K562 (cell line): ENCODE measurements around the gene GPRIN1. TPM values are rescaled to one million over a fixed set of nuclear protein-coding genes. Genes with fewer than 3 reads are reported as not detected.

Experiments
- ATAC-seq: fragments of 200-7000 bp; cut with Tn5 transposase; 3 replicates; pipeline ENCODE4 v1.9.1; 2020; ENCODE audit warnings: moderate library complexity
- BruUV-seq: library from RNA; stranded (reverse); fragments of 400-500 nt; replicated peaks from 2 replicates; lab custom pipeline; 2021; lab: Mats Ljungman, UMichigan
- CTCF ChIA-PET: fragments of 300-600 bp; formaldehyde crosslinking; extraction: SDS; loops from one replicate; lab custom pipeline; 2021; ENCODE audit warnings: low intra/inter-chr PET ratio; lab: Yijun Ruan, JAX
- POLR2A ChIA-PET: fragments of 300-600, 350-650 bp; sonication (Branson Sonifier 250); formaldehyde crosslinking; extraction: SDS; loops from one replicate; lab custom pipeline; 2021; ENCODE audit warnings: antibody characterized with exemption, inconsistent platforms; lab: Yijun Ruan, JAX
- DNase-seq, 4 experiments: peaks; one replicate each; pipeline versions ENCODE4 v3.0.0 to v3.0.0-alpha.2; 2011 to 2018; ENCODE audit warnings: low spot score in 3 of 4, mixed read lengths in 3 of 4; ENCODE audit errors: extremely low read depth in 1 of 4
- FAIRE-seq: peaks from 2 replicates; lab custom pipeline; 2011; peaks lifted over from hg19 to GRCh38; lab: Jason Lieb, UNC
- H2AFZ ChIP-seq: 2 replicates; pipeline ENCODE4 v1.6.0; 2011; ENCODE audit warnings: low read depth, low read length, control low read depth, inconsistent platforms
- H3K27ac ChIP-seq: fragments of 200-600 bp; 3 replicates; pipeline ENCODE4 v1.8.0; 2011; ENCODE audit warnings: low read depth, mild to moderate bottlenecking, control low read depth, inconsistent platforms, low read length, moderate library complexity, mixed read lengths; ENCODE audit errors: extremely low read depth
- H3K27me3 ChIP-seq, 2 experiments: fragments of 300-600 bp in 1 of 2; 2 replicates in 1 of 2; 3 replicates in 1 of 2; pipeline versions ENCODE4 v1.6.0 to v1.8.0; 2011; ENCODE audit warnings: inconsistent platforms in 2 of 2, low read length in 2 of 2, mild to moderate bottlenecking in 1 of 2, mixed read lengths in 1 of 2, moderate library complexity in 1 of 2; ENCODE audit not compliant: control insufficient read depth in 2 of 2, insufficient read depth in 2 of 2
- H3K36me3 ChIP-seq: fragments of 300-600 bp; 3 replicates; pipeline ENCODE4 v1.8.0; 2011; ENCODE audit warnings: mild to moderate bottlenecking, low read length, inconsistent platforms; ENCODE audit not compliant: control insufficient read depth, insufficient read depth
- H3K4me1 ChIP-seq, 2 experiments: fragments of 200-600 bp in 1 of 2; replicated peaks in 1 of 2; 2 replicates in 1 of 2; 3 replicates in 1 of 2; pipeline versions ENCODE4 v1.5.1 to v1.8.0; 2011; ENCODE audit warnings: inconsistent platforms in 2 of 2, low read length in 2 of 2, mild to moderate bottlenecking in 1 of 2, mixed read lengths in 1 of 2, moderate library complexity in 1 of 2; ENCODE audit not compliant: control insufficient read depth in 2 of 2, insufficient read depth in 2 of 2
- H3K4me2 ChIP-seq: 2 replicates; pipeline ENCODE4 v1.6.1; 2011; ENCODE audit warnings: low read length, control low read depth, inconsistent platforms, mixed read lengths; ENCODE audit not compliant: insufficient read depth
- H3K4me3 ChIP-seq: fragments of 200-600 bp; sonication (generic), shearing (Covaris generic); 2 replicates; pipeline ENCODE4 v1.5.1; 2016; ENCODE audit warnings: control low read depth, inconsistent platforms
- H3K79me2 ChIP-seq: fragments of 200-600 bp; 3 replicates; pipeline ENCODE4 v1.8.0; 2011; ENCODE audit warnings: low read length, inconsistent platforms; ENCODE audit not compliant: control insufficient read depth, insufficient read depth
- H3K9ac ChIP-seq, 2 experiments: 2 replicates each; pipeline versions ENCODE4 v1.6.0 to v1.6.1; 2011; ENCODE audit warnings: low read depth in 2 of 2, low read length in 2 of 2, control low read depth in 1 of 2, inconsistent platforms in 1 of 2, mild to moderate bottlenecking in 1 of 2, mixed read lengths in 1 of 2; ENCODE audit not compliant: insufficient read depth in 1 of 2
- H3K9me1 ChIP-seq: one replicate; pipeline ENCODE4 v1.6.0; 2011; ENCODE audit warnings: inconsistent platforms, mild to moderate bottlenecking, low read length, moderate library complexity; ENCODE audit not compliant: control insufficient read depth, insufficient read depth
- H3K9me3 ChIP-seq: replicated peaks from 2 replicates; pipeline ENCODE4 v1.5.1; 2011; ENCODE audit warnings: low read depth, low read length, inconsistent platforms; ENCODE audit not compliant: control insufficient read depth, insufficient read depth
- H4K20me1 ChIP-seq: replicated peaks from 2 replicates; pipeline ENCODE4 v1.6.1; 2011; ENCODE audit warnings: low read length, inconsistent platforms, mixed read lengths; ENCODE audit not compliant: control insufficient read depth, insufficient read depth
- BDP1 ChIP-seq: IDR thresholded peaks from 3 replicates; pipeline ENCODE4 v1.6.1; 2011; ENCODE audit not compliant: insufficient read length, insufficient read depth
- MEF2A ChIP-seq: IDR thresholded peaks from 2 replicates; pipeline ENCODE4 v1.6.1; 2011; ENCODE audit warnings: low read depth, mild to moderate bottlenecking, low read length, moderate library complexity; ENCODE audit not compliant: control insufficient read depth
- POLR3G ChIP-seq: IDR thresholded peaks from 2 replicates; pipeline ENCODE4 v1.6.1; 2011; ENCODE audit not compliant: insufficient read length, insufficient replicate concordance; ENCODE audit errors: extremely low read depth
- TFAP4 ChIP-seq: sonication (generic); formaldehyde crosslinking; IDR thresholded peaks from 2 replicates; pipeline ENCODE4 v1.8.0; 2022; ENCODE audit warnings: missing genetic modification reagents, mild to moderate bottlenecking, moderate library complexity, borderline replicate concordance
- VEZF1 ChIP-seq: fragments of 200-800 bp; sonication (Bioruptor generic); IDR thresholded peaks from 2 replicates; pipeline ENCODE4 v1.6.1; 2017; ENCODE audit warnings: missing genetic modification characterization, missing compliant biosample characterization
- WGBS: fragments of 100-300 bp; shearing (Covaris generic); methylation state at CpG from one replicate; pipeline ENCODE4 v1.1.6; 2016; ENCODE audit warnings: low coverage, mixed read lengths; ENCODE audit not compliant: insufficient coverage; ENCODE audit errors: missing lambda C conversion rate; 5-methylcytosine and 5-hydroxymethylcytosine counted together
- in situ Hi-C: fragments of 300-500 bp; cut with MboI; formaldehyde crosslinking; loops from 4 replicates; pipeline ENCODE4 v1.15.0; 2018; ENCODE audit warnings: inconsistent platforms, mixed read lengths
- intact Hi-C: fragments of 100-400 bp; cut with micrococcal nuclease; formaldehyde crosslinking; loops from 2 replicates; pipeline ENCODE4 v1.14.2; 2022
- polyA plus RNA-seq, 8 experiments: library from polyadenylated mRNA; depleted of rRNA in 4 of 8; stranded (reverse) in 5 of 8; unstranded in 3 of 8; fragments of >200 nt; fragmentation: Nextera tagmentation in 2 of 8; fragmentation: Illumina TruSeq in 1 of 8; extraction: Ambion mirVana in 2 of 8; extraction: Trizol in 1 of 8; gene quantifications; 2 replicates each; pipeline versions ENCODE4 v1.2.1 to v1.2.3, GENCODE V29; 2011 to 2014; ENCODE audit warnings: inconsistent platforms in 1 of 8, missing spikeins in 1 of 8
- total RNA-seq, 7 experiments: library from RNA; depleted of rRNA in 6 of 7; stranded (reverse); fragments of >200 nt in 6 of 7; fragmentation: Illumina TruSeq in 2 of 7; extraction: Trizol in 2 of 7; gene quantifications; 2 replicates each; pipeline versions ENCODE4 v1.2.1 to v1.2.3, GENCODE V29; 2011 to 2021; ENCODE audit warnings: low replicate concordance in 1 of 7
- TF ChIP-seq, protein P1 (sequence below): sonication (generic); formaldehyde crosslinking; IDR thresholded peaks from 2 replicates; pipeline ENCODE4 v1.9.0; 2022; ENCODE audit warnings: mild to moderate bottlenecking, missing genetic modification reagents

GPRIN1 gene
- total and polyA plus RNA-seq, 9 of the 15 experiments (the other 6 are each of a cell fraction or from before 2014, with no cell fraction given): 0.15 to 11.6 (median 4.4) TPM

- intact Hi-C loops: no loop called here
Measured at GRCh38 chr5:176621661-176622079, 11.7 kb upstream of the GPRIN1 start.

More at GRCh38 chr5:176621661-176622079, 11.7 kb upstream of the GPRIN1 start:
- CTCF ChIA-PET: no interaction called here
- Histone ChIP-seq H3K27ac (no peak overlapping the region), H3K9ac (peak overlapping the region in 1 of 2 experiments; percentile 64; a peak in 2 of 4 replicates), H3K9me3 (no peaks in the 10 kb centered on the region), H3K4me1 (peaks cover 8 to 37% of the 10 kb centered on the region in 2 experiments), H3K9me1 (no peaks in the 10 kb centered on the region), H3K4me2 (no peak overlapping the region), H3K36me3 (no peaks in the 10 kb centered on the region), H3K79me2 (no peaks in the 10 kb centered on the region), H4K20me1 (peaks cover 9% of the 10 kb centered on the region; the same call in 1 of the 2 replicates), H3K27me3 (peaks cover 25 to 60% of the 10 kb centered on the region in 2 experiments), H3K4me3 (no peak overlapping the region), H2AFZ (no peak overlapping the region)
- in situ Hi-C loops: no loop called here
- POLR2A ChIA-PET: interaction anchor here (0.5 to 1.5 kb wide), 3 partner anchors 9 to 19 kb away, joined by 3 to 4 read pairs (median 4); partner anchors contain the start of genes EIF4E1B and SNCB
- ATAC-seq (no peak), FAIRE-seq (no peak), DNase-seq (peak in 2 of 4 experiments; percentile 40 to 51)
- TF ChIP-seq BDP1: no peak
- peak; percentile 66 for TF ChIP-seq VEZF1 (CRISPR knock-in tag)
- no peak for TF ChIP-seq POLR3G
- TF ChIP-seq, protein P1, sequence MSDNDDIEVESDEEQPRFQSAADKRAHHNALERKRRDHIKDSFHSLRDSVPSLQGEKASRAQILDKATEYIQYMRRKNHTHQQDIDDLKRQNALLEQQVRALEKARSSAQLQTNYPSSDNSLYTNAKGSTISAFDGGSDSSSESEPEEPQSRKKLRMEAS: peak; percentile 26; the same call in 1 of the 2 replicates
- 0 out of 2 replicates have a peak, but pooled peaks have one; percentile 19 for TF ChIP-seq MEF2A
- TF ChIP-seq TFAP4 (CRISPR knock-in tag): peak; percentile 69; the same call in 1 of the 2 replicates
- 19% methylated on average over 13 of the region's 13 CpGs for WGBS
- no TSS peak for BruUV-seq
